Inferior parietal cortex (tissue), 1 donor: Measurements from ENCODE around the gene DUOX1.

Experiments
- DNase-seq: peaks from one replicate; pipeline ENCODE4 v3.0.0-alpha.2; 2016; ENCODE audit errors: extremely low spot score

DUOX1 gene

GRCh38 chr15:45143946-45144345 is 14.2 kb downstream of the DUOX1 start:
- no peak for DNase-seq

- DNase-seq = no peak
These were observed 15.0 kb downstream of the DUOX1 start for GRCh38 chr15:45144775-45145174.

GRCh38 chr15:45146405-45146804 is 16.6 kb downstream of the DUOX1 start:
- DNase-seq = no peak

GRCh38 chr15:45147606-45148005 is 17.8 kb downstream of the DUOX1 start:
- DNase-seq = no peak

- DNase-seq = no peak
These were observed 18.6 kb downstream of the DUOX1 start for GRCh38 chr15:45148076-45149059.

- no peak for DNase-seq
These were observed 19.3 kb downstream of the DUOX1 start for GRCh38 chr15:45149060-45149459.

- no peak for DNase-seq
These were observed 20.7 kb downstream of the DUOX1 start for GRCh38 chr15:45150481-45150880.

- DNase-seq = no peak
These were observed 21.2 kb downstream of the DUOX1 start for GRCh38 chr15:45150997-45151396.

GRCh38 chr15:45151998-45152828 is 22.4 kb downstream of the DUOX1 start:
- no peak for DNase-seq

- DNase-seq = no peak
These were observed 25.9 kb downstream of the DUOX1 start for GRCh38 chr15:45155739-45156138.

GRCh38 chr15:45156744-45157455 is 27.1 kb downstream of the DUOX1 start:
- peak; percentile 28 for DNase-seq

- DNase-seq = peak; percentile 70
These were observed 28.2 kb downstream of the DUOX1 start for GRCh38 chr15:45157974-45158373.

GRCh38 chr15:45161666-45162065 is 31.9 kb downstream of the DUOX1 start:
- DNase-seq = no peak

- DNase-seq = peak; percentile 79
These were observed 33.1 kb downstream of the DUOX1 start for GRCh38 chr15:45162771-45163507.

GRCh38 chr15:45163508-45163856 is 33.7 kb downstream of the DUOX1 start:
- DNase-seq = no peak

- no peak for DNase-seq
These were observed 35.1 kb downstream of the DUOX1 start for GRCh38 chr15:45164914-45165313.

GRCh38 chr15:45165536-45165935 is 35.7 kb downstream of the DUOX1 start:
- DNase-seq = no peak

GRCh38 chr15:45166834-45167630 is 37.2 kb downstream of the DUOX1 start:
- peak; percentile 83 for DNase-seq

- no peak for DNase-seq
These were observed 37.9 kb downstream of the DUOX1 start for GRCh38 chr15:45167631-45168205.

- DNase-seq = no peak
These were observed 38.5 kb downstream of the DUOX1 start for GRCh38 chr15:45168286-45168685.
